Measurements from ENCODE around the gene IFNLR1. TPM values are rescaled to one million over a fixed set of nuclear protein-coding genes. Genes with fewer than 3 reads are reported as not detected.
A peak's percentile ranks its signal among the peaks of the same experiment; 100 is the strongest.

IFNLR1 gene
- 10 to 100 TPM in 5 of 6 donors, 1 to 10 TPM in 1; 7.4 to 17.2 (median 12.7) TPM for polyA plus RNA-seq (ENCODE audit: low read depth in 6 of 6)

- peak within 1 kb of the TSS; percentile 91 to 98 (median 96) for H3K27ac Mint-ChIP-seq
Measured at GRCh38 chr1:24186993-24187790, at the start of gene IFNLR1. Gene IFNLR1, minus strand, starts transcription at chr1:24187289. Its CDS starts 41 bp downstream, at chr1:24187248.

DNA sequence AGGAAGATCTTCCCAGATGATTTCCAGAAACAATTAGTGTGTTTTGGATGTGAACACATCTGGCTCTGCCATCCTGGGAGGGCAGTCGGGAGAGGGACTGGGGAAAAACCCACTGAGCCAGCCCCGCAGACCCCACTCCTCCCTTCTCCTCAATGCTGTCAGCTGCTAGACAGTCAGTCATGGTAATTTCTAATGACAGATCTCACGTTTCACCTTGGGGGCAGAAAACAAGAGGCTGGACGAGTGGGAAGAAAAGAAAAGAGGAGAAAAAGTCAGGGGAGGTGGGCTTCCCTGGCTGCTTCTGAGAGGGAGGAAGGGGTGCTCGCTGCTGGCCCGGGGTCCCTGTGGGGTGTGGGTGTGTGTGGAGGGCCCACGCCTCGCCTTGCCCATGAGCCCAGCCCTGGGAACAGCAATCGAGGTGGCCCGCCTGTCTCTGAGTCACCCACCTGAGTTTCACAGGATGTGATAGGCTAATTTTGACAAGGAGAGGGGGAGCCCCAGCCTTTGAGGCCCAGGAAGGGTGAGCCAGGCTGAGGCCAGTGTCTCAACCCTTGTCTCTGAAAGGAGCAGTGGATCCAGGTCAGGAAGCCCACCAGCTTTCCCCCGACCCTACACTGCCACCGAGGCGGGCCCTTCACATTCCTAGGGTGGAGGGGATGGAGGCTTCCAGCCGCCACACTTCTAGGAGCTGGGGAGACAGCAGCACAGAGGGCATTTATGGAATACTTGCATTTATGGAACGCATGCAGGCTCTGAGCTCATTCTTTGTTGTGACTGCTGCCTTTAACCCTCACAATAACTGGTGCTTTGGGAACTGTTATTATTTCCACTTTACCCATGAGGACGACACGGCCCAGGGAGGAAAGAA lies 49.1 kb upstream of the IFNLR1 start:
- H3K27ac Mint-ChIP-seq = no peak overlapping the region
- peaks cover 16 to 28% (median 19%) of the 10 kb centered on the region in 3 donors for H3K27me3 Mint-ChIP-seq
- no peak overlapping the region for H3K4me3 Mint-ChIP-seq
- H3K9me3 Mint-ChIP-seq = no peaks in the 10 kb centered on the region
- H3K4me1 Mint-ChIP-seq = peaks cover 3 to 7% (median 5%) of the 10 kb centered on the region in 3 donors
- no peak for DNase-seq
- H3K36me3 Mint-ChIP-seq = no peaks in the 10 kb centered on the region
- ATAC-seq (ENCODE audit: low read depth in 2 of 2) = no peak

More at GRCh38 chr1:24186993-24187790, at the start of gene IFNLR1:
- Mint-ChIP-seq H3K9me3 (peaks cover 0 to 3% (median 0%) of the 10 kb centered on the region in 7 donors), H3K27me3 (no peaks in the 10 kb centered on the region), H3K36me3 (peaks cover 0 to 5% of the 10 kb centered on the region in 2 donors), H3K4me3 (peak within 1 kb of the TSS; percentile 82 to 98 (median 94)), H3K4me1 (peaks cover 55 to 90% (median 80%) of the 10 kb centered on the region in 3 donors)
- ATAC-seq (ENCODE audit: low read depth in 2 of 2) (peak; percentile 37 to 52), DNase-seq (peak; percentile 77)

DNA sequence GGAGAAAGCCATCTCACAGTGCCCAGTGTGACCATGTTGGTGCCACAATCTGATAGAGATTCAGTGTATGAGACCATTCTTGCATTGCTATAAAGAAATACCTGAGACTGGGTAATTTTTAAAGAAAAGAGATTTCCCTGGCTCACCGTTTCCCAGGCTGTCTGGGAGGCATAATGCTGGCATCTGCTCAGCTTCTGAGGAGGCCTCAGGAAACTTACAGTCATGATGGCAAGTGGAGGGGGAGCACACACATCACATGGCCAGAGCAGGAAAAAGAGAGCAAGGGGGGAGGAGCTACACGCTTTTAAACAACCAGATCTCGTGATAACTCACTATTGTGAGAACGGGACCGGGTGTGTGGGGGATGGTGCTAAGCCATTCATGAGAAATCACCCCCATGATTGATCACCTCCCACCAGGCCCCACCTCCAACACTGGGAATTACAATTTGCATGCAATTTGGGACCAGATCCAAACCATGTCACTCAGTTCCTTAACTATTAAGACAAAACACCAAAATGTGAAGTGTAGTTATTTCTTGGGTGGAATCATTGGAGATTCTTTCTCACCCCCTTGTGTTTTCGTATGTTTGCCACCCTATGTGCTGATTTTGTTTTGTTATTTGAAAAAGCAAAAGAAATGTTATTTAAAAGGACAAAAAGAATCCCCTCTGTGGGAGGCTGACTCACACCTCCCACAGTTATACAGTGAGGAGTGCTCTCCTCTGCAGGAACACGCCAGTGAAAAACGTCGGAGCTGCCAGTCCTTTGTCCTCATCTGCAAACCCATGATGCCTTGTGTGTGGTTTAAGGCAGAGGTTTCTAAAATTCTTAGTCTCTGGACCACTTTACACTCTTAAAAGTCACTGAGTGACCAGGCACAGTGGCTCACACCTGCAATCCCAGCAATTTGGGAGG lies 46.9 kb upstream of the IFNLR1 start:
- Mint-ChIP-seq H3K9me3 (no peaks in the 10 kb centered on the region), H3K27me3 (peaks cover 12 to 22% (median 16%) of the 10 kb centered on the region in 3 donors), H3K27ac (peak overlapping the region in 1 of 6 donors; percentile 79), H3K36me3 (no peaks in the 10 kb centered on the region), H3K4me1 (peaks cover 3 to 7% (median 5%) of the 10 kb centered on the region in 3 donors), H3K4me3 (peak overlapping the region in 1 of 8 donors; percentile 64)
- DNase-seq (no peak), ATAC-seq (ENCODE audit: low read depth in 2 of 2) (no peak)

DNA sequence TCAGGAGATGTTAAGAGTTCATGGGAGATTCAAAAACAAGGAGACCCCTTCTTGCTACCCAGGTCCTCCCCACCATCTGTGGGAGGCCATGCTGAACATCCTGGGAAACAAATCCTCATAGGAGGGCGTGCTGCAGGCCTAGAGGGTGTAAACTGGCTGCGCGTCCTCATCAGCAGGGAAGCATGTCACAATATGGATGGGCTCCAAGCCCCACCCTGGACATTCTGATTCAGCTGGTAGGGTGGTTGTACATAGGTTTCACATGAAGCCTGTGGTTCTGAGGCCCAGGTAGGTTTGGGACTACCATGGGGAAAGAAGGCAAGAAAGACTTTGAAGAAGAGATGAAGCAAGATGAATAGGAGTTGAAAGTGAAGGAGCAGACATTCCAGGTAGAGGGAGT lies 44.6 kb upstream of the IFNLR1 start:
- Mint-ChIP-seq H3K36me3 (no peaks in the 10 kb centered on the region), H3K27ac (peak overlapping the region in 1 of 6 donors; percentile 48)
- DNase-seq = no peak

GRCh38 chr1:24228311-24228710 lies 41.2 kb upstream of the IFNLR1 start:
- H3K4me1 Mint-ChIP-seq = no peaks in the 10 kb centered on the region
- H3K4me3 Mint-ChIP-seq = no peak overlapping the region
- no peaks in the 10 kb centered on the region for H3K36me3 Mint-ChIP-seq
- H3K27ac Mint-ChIP-seq = no peak overlapping the region
- H3K9me3 Mint-ChIP-seq = no peaks in the 10 kb centered on the region
- ATAC-seq (ENCODE audit: low read depth in 2 of 2) (no peak), DNase-seq (no peak)
- peaks cover 7 to 18% (median 8%) of the 10 kb centered on the region in 3 donors for H3K27me3 Mint-ChIP-seq

More for the DNA sequence above, 44.6 kb upstream of the IFNLR1 start:
- Mint-ChIP-seq H3K27me3 (peaks cover 7 to 18% (median 7%) of the 10 kb centered on the region in 3 donors), H3K4me1 (peaks cover 3 to 5% (median 4%) of the 10 kb centered on the region in 3 donors), H3K9me3 (no peaks in the 10 kb centered on the region), H3K4me3 (no peak overlapping the region)
- ATAC-seq (ENCODE audit: low read depth in 2 of 2) = no peak

DNA sequence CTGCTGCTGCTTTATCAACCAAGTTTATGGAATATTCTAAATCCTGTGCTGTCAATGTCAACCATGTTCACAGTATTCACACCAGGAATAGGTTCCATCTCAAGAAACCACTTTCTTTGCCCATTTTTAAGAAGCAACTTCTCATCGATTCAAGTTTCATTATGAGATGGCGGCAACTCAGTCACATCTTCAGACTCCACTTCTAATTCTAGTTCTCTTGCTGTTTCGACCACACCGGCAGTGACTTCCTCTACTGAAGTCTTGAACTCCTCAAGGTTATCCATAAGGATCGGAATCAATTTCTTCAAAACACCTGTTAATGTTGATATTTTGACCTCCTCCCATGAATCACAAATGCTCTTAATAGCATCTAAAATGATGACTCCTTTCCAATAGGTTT lies 39.7 kb upstream of the IFNLR1 start:
- no peaks in the 10 kb centered on the region for H3K36me3 Mint-ChIP-seq
- H3K4me1 Mint-ChIP-seq = no peaks in the 10 kb centered on the region
- ATAC-seq (ENCODE audit: low read depth in 2 of 2) (no peak), DNase-seq (no peak)
- no peak overlapping the region for H3K27ac Mint-ChIP-seq
- peaks cover 8 to 21% (median 18%) of the 10 kb centered on the region in 3 donors for H3K27me3 Mint-ChIP-seq
- H3K9me3 Mint-ChIP-seq = no peaks in the 10 kb centered on the region
- no peak overlapping the region for H3K4me3 Mint-ChIP-seq

GRCh38 chr1:24224761-24225160 lies 37.7 kb upstream of the IFNLR1 start:
- ATAC-seq (ENCODE audit: low read depth in 2 of 2) (no peak), DNase-seq (no peak)
- Mint-ChIP-seq H3K4me1 (no peaks in the 10 kb centered on the region), H3K4me3 (no peak overlapping the region), H3K9me3 (no peaks in the 10 kb centered on the region), H3K27ac (no peak overlapping the region), H3K27me3 (peaks cover 17 to 26% (median 26%) of the 10 kb centered on the region in 3 donors), H3K36me3 (peaks cover 0 to 9% of the 10 kb centered on the region in 2 donors)

DNA sequence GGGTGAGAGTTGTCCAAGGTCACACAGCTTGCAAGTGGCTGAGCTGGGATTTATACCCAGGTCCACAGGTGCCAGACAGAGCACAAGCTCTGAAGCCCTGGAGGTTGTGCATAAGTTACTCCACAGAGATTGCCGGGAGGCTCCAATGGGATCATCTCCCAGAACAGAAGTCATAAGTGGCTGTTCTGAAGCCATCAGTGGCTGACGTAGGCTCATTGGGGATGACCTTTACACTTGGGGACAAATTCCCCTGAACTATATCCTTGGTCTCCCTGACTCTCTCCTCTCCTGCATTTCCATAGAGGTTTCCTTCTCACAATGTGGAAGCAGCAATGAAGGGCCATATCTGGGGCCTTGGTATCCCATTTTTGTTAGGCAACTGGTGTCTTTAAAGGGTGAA lies 37.0 kb upstream of the IFNLR1 start:
- no peaks in the 10 kb centered on the region for H3K4me1 Mint-ChIP-seq
- no peak for ATAC-seq (ENCODE audit: low read depth in 2 of 2)
- DNase-seq = no peak
- H3K9me3 Mint-ChIP-seq = no peaks in the 10 kb centered on the region
- H3K27me3 Mint-ChIP-seq = peaks cover 24 to 33% (median 27%) of the 10 kb centered on the region in 3 donors
- peak overlapping the region in 1 of 6 donors; percentile 26 for H3K27ac Mint-ChIP-seq
- H3K4me3 Mint-ChIP-seq = no peak overlapping the region
- peaks cover 0 to 9% of the 10 kb centered on the region in 2 donors for H3K36me3 Mint-ChIP-seq

DNA sequence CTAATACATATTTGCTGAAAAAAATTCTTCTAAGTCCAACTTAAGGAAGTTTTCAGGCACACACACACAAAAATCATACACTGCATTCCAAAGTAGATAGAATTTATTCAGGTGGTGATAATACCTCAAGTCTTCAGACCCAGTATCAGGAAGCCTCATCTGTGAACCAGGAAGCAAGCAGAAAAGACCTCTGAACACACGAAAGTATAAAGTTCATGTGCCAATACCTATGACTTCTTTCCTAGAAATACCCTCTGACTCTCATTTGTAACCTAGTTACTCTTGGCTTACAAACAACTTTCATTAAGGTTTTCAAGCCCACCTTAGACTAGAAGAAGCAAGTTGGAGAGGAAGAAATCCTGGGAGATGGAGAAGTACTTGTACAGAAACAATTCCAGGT lies 35.7 kb upstream of the IFNLR1 start:
- Mint-ChIP-seq H3K9me3 (no peaks in the 10 kb centered on the region), H3K27me3 (peaks cover 26 to 46% (median 37%) of the 10 kb centered on the region in 3 donors), H3K4me1 (no peaks in the 10 kb centered on the region), H3K36me3 (peaks cover 0 to 9% of the 10 kb centered on the region in 2 donors), H3K27ac (no peak overlapping the region), H3K4me3 (no peak overlapping the region)
- no peak for DNase-seq
- no peak for ATAC-seq (ENCODE audit: low read depth in 2 of 2)

DNA sequence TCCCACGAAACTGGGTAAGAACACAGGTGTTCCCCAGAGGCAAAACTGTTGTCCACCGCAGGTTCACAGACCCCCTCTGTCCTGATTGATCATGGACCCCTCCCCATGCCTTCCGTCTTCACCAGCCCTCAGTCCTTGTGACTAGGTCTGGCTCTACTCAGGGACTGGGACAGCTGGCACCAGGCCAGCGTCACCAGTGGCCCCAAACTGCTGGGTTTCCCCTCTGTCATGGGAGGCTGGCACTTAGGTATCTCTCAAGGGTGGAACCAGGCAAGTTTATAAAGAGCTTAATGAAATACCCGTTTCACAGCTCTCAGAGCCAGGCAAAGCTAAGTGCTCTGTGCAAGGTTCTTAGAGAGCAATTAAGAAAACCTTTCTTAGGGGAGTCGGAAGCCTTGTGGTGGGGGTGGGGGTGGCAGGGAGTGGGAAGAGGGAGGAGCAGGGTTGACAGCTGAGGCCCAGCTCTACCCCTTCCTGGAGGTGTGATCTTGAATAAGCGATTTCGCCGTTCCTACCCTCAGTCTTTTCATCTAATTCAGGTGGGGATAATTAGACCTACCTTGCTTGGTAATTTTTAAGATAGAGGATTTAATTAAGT lies 35.0 kb upstream of the IFNLR1 start:
- H3K4me3 Mint-ChIP-seq = no peak overlapping the region
- peak overlapping the region in 1 of 6 donors; percentile 47 for H3K27ac Mint-ChIP-seq
- peaks cover 26 to 50% (median 41%) of the 10 kb centered on the region in 3 donors for H3K27me3 Mint-ChIP-seq
- no peaks in the 10 kb centered on the region for H3K9me3 Mint-ChIP-seq
- DNase-seq (no peak), ATAC-seq (ENCODE audit: low read depth in 2 of 2) (no peak)
- peaks cover 0 to 9% of the 10 kb centered on the region in 2 donors for H3K36me3 Mint-ChIP-seq
- H3K4me1 Mint-ChIP-seq = no peaks in the 10 kb centered on the region

- no peak for DNase-seq
- H3K36me3 Mint-ChIP-seq = peaks cover 0 to 9% of the 10 kb centered on the region in 2 donors
- no peak overlapping the region for H3K4me3 Mint-ChIP-seq
- no peaks in the 10 kb centered on the region for H3K9me3 Mint-ChIP-seq
- H3K4me1 Mint-ChIP-seq = no peaks in the 10 kb centered on the region
- H3K27me3 Mint-ChIP-seq = peaks cover 20 to 58% (median 35%) of the 10 kb centered on the region in 3 donors
- H3K27ac Mint-ChIP-seq = no peak overlapping the region
- ATAC-seq (ENCODE audit: low read depth in 2 of 2) = no peak
Measured at GRCh38 chr1:24221246-24221645, 34.2 kb upstream of the IFNLR1 start.
